ACC112 (cell line): Measurements from ENCODE around the gene ENSA.

Experiments
- H2AFZ ChIP-seq: fragments of 200-600 bp; sonication (generic); one replicate; pipeline ENCODE4 v1.6.0; 2017; ENCODE audit warnings: antibody characterized with exemption, low read length; ENCODE audit not compliant: unreplicated experiment
- H3K27ac ChIP-seq: fragments of 200-600 bp; sonication (generic); 2 replicates; pipeline ENCODE4 v1.5.1; 2014; ENCODE audit warnings: low read depth, mild to moderate bottlenecking, antibody characterized with exemption, low read length, moderate library complexity
- H3K27me3 ChIP-seq: fragments of 200-600 bp; sonication (generic); 2 replicates; pipeline ENCODE4 v1.6.1; 2014; ENCODE audit warnings: mild to moderate bottlenecking, antibody characterized with exemption, low read length, moderate library complexity, mixed read lengths; ENCODE audit not compliant: insufficient read depth
- H3K36me3 ChIP-seq: fragments of 200-600 bp; sonication (generic); 2 replicates; pipeline ENCODE4 v1.6.1; 2016; ENCODE audit warnings: mild to moderate bottlenecking, antibody characterized with exemption, low read length, moderate library complexity, mixed read lengths; ENCODE audit not compliant: insufficient read depth
- H3K4me1 ChIP-seq: fragments of 200-600 bp; sonication (generic); one replicate; pipeline ENCODE4 v1.6.1; 2016; ENCODE audit warnings: low read length, mixed read lengths; ENCODE audit not compliant: insufficient read depth, unreplicated experiment, control insufficient read depth
- H3K4me3 ChIP-seq: fragments of 200-600 bp; sonication (generic); 2 replicates; pipeline ENCODE4 v1.5.1; 2014; ENCODE audit warnings: mild to moderate bottlenecking, low read depth, low read length
- H3K79me2 ChIP-seq: fragments of 200-600 bp; sonication (generic); one replicate; pipeline ENCODE4 v1.6.0; 2016; ENCODE audit warnings: low read length; ENCODE audit not compliant: control insufficient read depth, unreplicated experiment, insufficient read depth

The ENSA gene

GRCh38 chr1:150621497-150622302, 7.7 kb downstream of the ENSA start:
- Histone ChIP-seq H3K4me1 (peaks cover 39% of the 10 kb centered on the region), H3K36me3 (peaks cover 20% of the 10 kb centered on the region), H3K27ac (peak overlapping the region; percentile 88), H2AFZ (no peak overlapping the region), H3K79me2 (peaks cover 8% of the 10 kb centered on the region), H3K4me3 (no peak overlapping the region), H3K27me3 (no peaks in the 10 kb centered on the region)

DNA sequence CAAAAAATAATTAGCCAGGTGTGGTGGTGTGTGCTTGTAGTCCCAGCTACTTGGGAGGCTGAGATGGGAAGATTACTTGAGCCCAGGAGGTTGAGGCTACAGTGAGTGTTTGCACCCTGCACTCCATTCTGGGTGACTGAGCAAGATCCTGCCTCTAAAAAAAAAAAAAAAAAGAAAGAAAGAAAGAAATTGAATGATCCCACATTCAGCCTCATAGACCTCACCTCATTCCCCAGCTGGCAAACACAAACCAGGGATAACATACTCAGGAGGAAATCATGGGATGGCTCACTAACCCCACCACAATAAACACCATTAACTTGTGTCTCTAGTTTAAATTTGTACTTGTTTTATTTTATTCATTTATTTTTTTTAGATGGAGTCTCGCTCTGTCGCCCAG, 8.5 kb downstream of the ENSA start:
- Histone ChIP-seq H3K36me3 (peaks cover 22% of the 10 kb centered on the region), H2AFZ (no peak overlapping the region), H3K27me3 (no peaks in the 10 kb centered on the region), H3K27ac (peak overlapping the region; percentile 88), H3K79me2 (peaks cover 8% of the 10 kb centered on the region), H3K4me3 (no peak overlapping the region), H3K4me1 (peaks cover 39% of the 10 kb centered on the region)

- Histone ChIP-seq H3K36me3 (peaks cover 30% of the 10 kb centered on the region), H3K27me3 (no peaks in the 10 kb centered on the region), H3K79me2 (peaks cover 4% of the 10 kb centered on the region), H3K4me3 (peak overlapping the region; percentile 13; the same call in 1 of the 2 replicates), H3K27ac (peak overlapping the region; percentile 88), H3K4me1 (peaks cover 45% of the 10 kb centered on the region), H2AFZ (no peak overlapping the region)
These were observed 9.6 kb downstream of the ENSA start for GRCh38 chr1:150619576-150620509.

GRCh38 chr1:150615346-150616201, 13.8 kb downstream of the ENSA start:
- Histone ChIP-seq H3K79me2 (peaks cover 3% of the 10 kb centered on the region), H3K27me3 (no peaks in the 10 kb centered on the region), H3K27ac (peak overlapping the region; percentile 100), H3K4me3 (no peak overlapping the region), H2AFZ (no peak overlapping the region), H3K36me3 (peaks cover 27% of the 10 kb centered on the region), H3K4me1 (peaks cover 55% of the 10 kb centered on the region)

DNA sequence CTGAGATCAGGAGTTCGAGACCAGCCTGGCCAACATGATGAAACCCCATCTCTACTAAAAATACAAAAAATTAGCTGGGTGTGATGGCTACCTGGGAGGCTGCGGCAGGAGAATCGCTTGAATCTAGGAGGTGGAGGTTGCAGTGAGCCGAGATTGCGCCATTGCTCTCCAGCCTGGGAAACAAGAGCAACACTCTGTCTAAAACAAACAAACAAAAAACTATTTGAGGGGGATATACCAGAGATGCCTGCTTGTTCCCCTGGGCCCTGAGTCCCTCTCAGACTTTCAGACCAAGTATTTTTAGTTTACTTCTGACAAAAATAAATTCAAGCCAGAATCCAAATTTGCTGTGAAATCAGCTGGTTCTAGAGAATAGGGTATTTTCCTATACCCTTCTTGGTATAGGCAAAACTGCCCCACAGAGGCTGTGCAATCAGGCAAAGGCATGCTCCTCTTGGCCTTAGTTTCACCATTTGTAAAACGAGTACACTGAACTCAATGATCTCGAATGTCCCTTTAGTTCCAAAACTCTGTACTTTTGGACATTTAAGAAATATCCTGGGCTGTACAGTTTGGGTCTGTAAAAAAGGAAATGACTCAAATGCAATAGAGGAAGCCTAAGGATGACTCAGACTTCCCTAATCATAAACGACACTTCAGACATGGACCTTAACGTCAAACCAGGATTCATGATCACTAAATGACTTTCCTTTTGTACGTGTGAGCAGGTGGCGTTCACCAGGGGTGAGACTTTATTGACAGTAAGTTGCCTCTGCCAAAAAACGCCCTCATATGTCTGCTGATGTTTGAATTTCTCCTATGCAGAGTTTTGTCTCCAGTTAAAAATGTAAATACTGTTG, 16.1 kb downstream of the ENSA start:
- H3K4me1 ChIP-seq: peaks cover 54% of the 10 kb centered on the region
- no peak overlapping the region for H2AFZ ChIP-seq
- H3K79me2 ChIP-seq: peaks cover 3% of the 10 kb centered on the region
- peak overlapping the region; percentile 47 for H3K4me3 ChIP-seq
- H3K36me3 ChIP-seq: peaks cover 24% of the 10 kb centered on the region
- peak overlapping the region; percentile 100 for H3K27ac ChIP-seq
- no peaks in the 10 kb centered on the region for H3K27me3 ChIP-seq

DNA sequence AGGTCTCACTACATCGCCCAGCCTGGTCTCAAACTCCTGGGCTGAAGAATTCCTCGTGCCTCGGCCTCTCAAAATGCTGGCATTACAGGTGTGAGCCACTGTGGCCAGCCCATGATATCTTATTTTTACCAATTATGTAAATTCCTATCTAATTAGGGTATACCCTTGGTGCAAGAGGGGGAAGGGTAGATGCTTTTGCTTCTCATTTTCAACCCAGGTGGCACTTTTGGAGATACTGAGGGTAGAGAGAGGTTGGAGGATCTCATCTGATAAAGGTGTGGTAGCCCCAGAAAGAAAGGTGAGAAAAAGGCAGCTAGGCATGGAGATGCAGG, 17.4 kb downstream of the ENSA start:
- peak overlapping the region; percentile 55; the same call in 1 of the 2 replicates for H3K4me3 ChIP-seq

GRCh38 chr1:150610576-150610975, 18.8 kb downstream of the ENSA start:
- H3K79me2 ChIP-seq: peaks cover 3% of the 10 kb centered on the region
- H3K36me3 ChIP-seq: peaks cover 6% of the 10 kb centered on the region

More for the DNA sequence above, 17.4 kb downstream of the ENSA start:
- H3K36me3 ChIP-seq: peaks cover 20% of the 10 kb centered on the region
- H3K4me1 ChIP-seq: peaks cover 54% of the 10 kb centered on the region
- H3K27ac ChIP-seq: peak overlapping the region; percentile 100
- H3K79me2 ChIP-seq: peaks cover 3% of the 10 kb centered on the region
- H2AFZ ChIP-seq: no peak overlapping the region
- no peaks in the 10 kb centered on the region for H3K27me3 ChIP-seq

DNA sequence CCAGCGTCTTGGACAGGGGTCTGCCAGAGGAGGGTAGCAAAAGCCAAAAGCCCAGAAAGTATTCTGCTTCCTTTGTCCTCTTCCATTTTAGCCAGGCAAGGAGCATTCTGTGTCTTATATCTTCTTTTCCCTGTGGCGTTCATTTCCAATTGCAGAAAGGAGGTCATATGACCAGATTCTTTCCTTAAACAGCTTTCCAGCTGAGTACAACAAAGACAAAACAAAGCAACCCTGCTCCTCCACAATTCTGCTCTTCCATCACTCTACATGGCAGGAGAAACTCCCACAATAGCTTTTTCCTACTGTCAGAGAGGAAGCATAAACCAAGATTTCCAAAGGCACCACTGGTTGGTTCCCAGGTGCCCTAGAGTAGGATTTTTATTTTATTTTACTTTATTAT, 19.7 kb downstream of the ENSA start:
- Histone ChIP-seq H3K4me1 (peaks cover 55% of the 10 kb centered on the region), H3K27me3 (no peaks in the 10 kb centered on the region), H3K79me2 (peaks cover 3% of the 10 kb centered on the region), H2AFZ (no peak overlapping the region), H3K27ac (peak overlapping the region; percentile 100), H3K36me3 (no peaks in the 10 kb centered on the region; the same call in 1 of the 2 replicates), H3K4me3 (no peak overlapping the region)

More at GRCh38 chr1:150610576-150610975, 18.8 kb downstream of the ENSA start:
- H3K27me3 ChIP-seq: no peaks in the 10 kb centered on the region
- H3K27ac ChIP-seq: peak overlapping the region; percentile 100
- H3K4me1 ChIP-seq: peaks cover 54% of the 10 kb centered on the region
- no peak overlapping the region for H3K4me3 ChIP-seq
- no peak overlapping the region for H2AFZ ChIP-seq

DNA sequence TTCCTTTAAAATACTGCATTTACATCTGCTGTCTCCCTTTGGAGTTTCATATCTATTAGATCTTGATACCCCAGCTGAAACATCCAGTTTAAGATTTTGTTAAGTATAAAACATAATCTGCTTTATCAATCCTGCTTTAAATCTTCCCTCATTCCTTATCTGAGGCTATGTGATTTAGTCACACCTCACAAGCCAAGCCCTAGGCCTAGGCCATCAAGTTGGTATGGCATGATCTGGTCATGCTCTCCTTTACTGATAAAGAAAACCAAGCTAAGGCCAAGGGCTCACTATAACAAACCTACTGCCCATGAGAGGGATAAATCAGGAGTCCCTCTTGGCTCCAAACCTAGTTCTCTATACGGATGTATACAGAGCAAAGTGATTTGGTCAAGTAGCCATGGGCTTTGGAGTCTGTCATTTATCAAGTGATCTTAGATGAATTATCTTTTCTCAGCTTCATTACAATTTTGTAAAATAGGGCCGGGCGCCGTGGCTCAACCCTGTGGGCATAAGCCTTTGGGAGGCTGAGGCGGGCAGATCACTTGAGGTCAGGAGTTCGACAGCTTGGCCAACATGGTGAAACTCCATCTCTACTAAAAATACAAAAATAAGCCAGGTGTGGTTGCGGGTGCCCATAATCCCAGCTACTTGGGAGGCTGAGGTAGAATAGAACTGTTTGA, 22.8 kb downstream of the ENSA start:
- no peaks in the 10 kb centered on the region; the same call in 1 of the 2 replicates for H3K36me3 ChIP-seq
- peak overlapping the region; percentile 72 for H3K27ac ChIP-seq
- H3K27me3 ChIP-seq: no peaks in the 10 kb centered on the region
- no peak overlapping the region for H3K4me3 ChIP-seq
- no peaks in the 10 kb centered on the region for H3K79me2 ChIP-seq
- no peak overlapping the region for H2AFZ ChIP-seq
- H3K4me1 ChIP-seq: peaks cover 40% of the 10 kb centered on the region
